Astrocyte (in vitro differentiated cells and primary cell): ENCODE results near the gene ATIC. TPM values are rescaled to one million over a fixed set of nuclear protein-coding genes. Genes with fewer than 3 reads are reported as not detected.

ENCODE experiments used
- DNase-seq: peaks from one replicate; pipeline ENCODE4 v3.0.0-alpha.2; 2010; ENCODE audit warnings: low read depth
- FAIRE-seq: peaks from 2 replicates; lab custom pipeline; 2011; peaks lifted over from hg19 to GRCh38; lab: Jason Lieb, UNC
- H2AFZ ChIP-seq: 2 replicates; pipeline ENCODE4 v1.6.0; 2012; ENCODE audit warnings: low read depth, low read length, inconsistent platforms
- H3K27ac ChIP-seq: 2 replicates; pipeline ENCODE4 v1.5.1; 2011; ENCODE audit warnings: low read depth, low read length, inconsistent platforms
- H3K27me3 ChIP-seq: 2 replicates; pipeline ENCODE4 v1.6.0; 2011; ENCODE audit warnings: low read length, inconsistent platforms; ENCODE audit not compliant: insufficient read depth
- H3K36me3 ChIP-seq: 2 replicates; pipeline ENCODE4 v1.5.1; 2011; ENCODE audit warnings: low read length, inconsistent platforms; ENCODE audit not compliant: insufficient read depth
- H3K4me1 ChIP-seq: 2 replicates; pipeline ENCODE4 v1.5.1; 2011; ENCODE audit warnings: low read length, inconsistent platforms; ENCODE audit not compliant: insufficient read depth
- H3K4me2 ChIP-seq: 2 replicates; pipeline ENCODE4 v1.6.0; 2012; ENCODE audit warnings: low read length, inconsistent platforms
- H3K4me3 ChIP-seq: 2 replicates; pipeline ENCODE4 v1.5.1; 2011; ENCODE audit warnings: low read depth, mild to moderate bottlenecking, low read length, inconsistent platforms; ENCODE audit not compliant: insufficient read depth
- H3K79me2 ChIP-seq: 2 replicates; pipeline ENCODE4 v1.6.0; 2012; ENCODE audit warnings: mild to moderate bottlenecking, low read length, inconsistent platforms; ENCODE audit not compliant: insufficient read depth
- H3K9ac ChIP-seq: 2 replicates; pipeline ENCODE4 v1.6.0; 2012; ENCODE audit warnings: mild to moderate bottlenecking, low read length, inconsistent platforms
- H3K9me3 ChIP-seq: 2 replicates; pipeline ENCODE4 v1.5.1; 2012; ENCODE audit warnings: low read depth, mild to moderate bottlenecking, low read length, inconsistent platforms; ENCODE audit not compliant: insufficient read depth
- H4K20me1 ChIP-seq: 2 replicates; pipeline ENCODE4 v1.6.0; 2012; ENCODE audit warnings: low read length, inconsistent platforms; ENCODE audit not compliant: insufficient read depth
- H3K27ac Mint-ChIP-seq: one replicate; pipeline ENCODE4 v1.8.0; 2021; ENCODE audit warnings: mild to moderate bottlenecking, mixed read lengths; ENCODE audit not compliant: unreplicated experiment
- H3K27me3 Mint-ChIP-seq: one replicate; pipeline ENCODE4 v1.8.0; 2021; ENCODE audit warnings: low read depth, mixed read lengths; ENCODE audit not compliant: unreplicated experiment
- H3K36me3 Mint-ChIP-seq: one replicate; pipeline ENCODE4 v1.8.0; 2021; ENCODE audit warnings: low read depth, mixed read lengths; ENCODE audit not compliant: unreplicated experiment
- H3K4me1 Mint-ChIP-seq: one replicate; pipeline ENCODE4 v1.8.0; 2021; ENCODE audit warnings: low read depth, mixed read lengths; ENCODE audit not compliant: unreplicated experiment
- H3K4me3 Mint-ChIP-seq: one replicate; pipeline ENCODE4 v1.8.0; 2021; ENCODE audit warnings: mild to moderate bottlenecking, moderate library complexity, mixed read lengths; ENCODE audit not compliant: unreplicated experiment
- H3K9me3 Mint-ChIP-seq: one replicate; pipeline ENCODE4 v1.8.0; 2021; ENCODE audit warnings: mild to moderate bottlenecking, mixed read lengths; ENCODE audit not compliant: unreplicated experiment
- EZH2 ChIP-seq: IDR thresholded peaks from 2 replicates; pipeline ENCODE4 v1.6.1; 2012; ENCODE audit warnings: mild to moderate bottlenecking, low read length, inconsistent platforms; ENCODE audit not compliant: insufficient read depth
- total RNA-seq: library from RNA; stranded (reverse); gene quantifications from 2 replicates; pipeline ENCODE4 v1.2.1, GENCODE V29; 2021
- TF ChIP-seq, protein P1 (sequence below): IDR thresholded peaks from 2 replicates; pipeline ENCODE4 v1.5.1; 2011; ENCODE audit warnings: low read depth, mild to moderate bottlenecking, inconsistent platforms, low read length, moderate library complexity; ENCODE audit not compliant: insufficient read depth

The ATIC gene
- total RNA-seq, 1 donor from 2014 or later = 61.1 TPM

DNA sequence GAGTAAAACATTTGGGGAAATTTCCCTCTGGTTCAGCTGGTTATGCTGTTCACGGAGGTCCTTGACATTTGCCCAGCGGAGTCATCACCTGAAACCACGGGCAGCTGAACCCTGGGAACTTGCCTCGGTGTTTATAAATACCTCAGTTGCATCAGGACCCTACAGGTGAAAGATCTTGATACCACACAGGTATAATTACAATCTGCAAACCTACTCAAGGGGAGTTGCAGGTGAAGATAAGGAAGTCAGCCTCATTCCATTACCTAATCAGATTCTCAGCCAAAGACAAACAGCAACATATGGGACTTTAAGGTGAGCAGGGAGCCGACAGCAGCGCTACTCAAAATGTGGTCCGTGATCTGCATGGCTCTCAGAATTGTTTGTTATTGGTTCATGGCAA lies 37.0 kb upstream of the ATIC start:
- no peak overlapping the region for H2AFZ ChIP-seq
- no peaks in the 10 kb centered on the region for H4K20me1 ChIP-seq
- H3K27ac Mint-ChIP-seq = no peak overlapping the region
- H3K9me3 Mint-ChIP-seq = no peaks in the 10 kb centered on the region
- H3K36me3 Mint-ChIP-seq = no peaks in the 10 kb centered on the region
- H3K4me1 Mint-ChIP-seq = no peaks in the 10 kb centered on the region
- no peaks in the 10 kb centered on the region for H3K36me3 ChIP-seq
- no peaks in the 10 kb centered on the region for H3K79me2 ChIP-seq
- no peak for TF ChIP-seq EZH2
- TF ChIP-seq, protein P1, sequence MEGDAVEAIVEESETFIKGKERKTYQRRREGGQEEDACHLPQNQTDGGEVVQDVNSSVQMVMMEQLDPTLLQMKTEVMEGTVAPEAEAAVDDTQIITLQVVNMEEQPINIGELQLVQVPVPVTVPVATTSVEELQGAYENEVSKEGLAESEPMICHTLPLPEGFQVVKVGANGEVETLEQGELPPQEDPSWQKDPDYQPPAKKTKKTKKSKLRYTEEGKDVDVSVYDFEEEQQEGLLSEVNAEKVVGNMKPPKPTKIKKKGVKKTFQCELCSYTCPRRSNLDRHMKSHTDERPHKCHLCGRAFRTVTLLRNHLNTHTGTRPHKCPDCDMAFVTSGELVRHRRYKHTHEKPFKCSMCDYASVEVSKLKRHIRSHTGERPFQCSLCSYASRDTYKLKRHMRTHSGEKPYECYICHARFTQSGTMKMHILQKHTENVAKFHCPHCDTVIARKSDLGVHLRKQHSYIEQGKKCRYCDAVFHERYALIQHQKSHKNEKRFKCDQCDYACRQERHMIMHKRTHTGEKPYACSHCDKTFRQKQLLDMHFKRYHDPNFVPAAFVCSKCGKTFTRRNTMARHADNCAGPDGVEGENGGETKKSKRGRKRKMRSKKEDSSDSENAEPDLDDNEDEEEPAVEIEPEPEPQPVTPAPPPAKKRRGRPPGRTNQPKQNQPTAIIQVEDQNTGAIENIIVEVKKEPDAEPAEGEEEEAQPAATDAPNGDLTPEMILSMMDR = no peak
- H3K9ac ChIP-seq = no peak overlapping the region
- no peaks in the 10 kb centered on the region for H3K9me3 ChIP-seq
- DNase-seq (no peak), FAIRE-seq (no peak)
- no peak overlapping the region for H3K4me2 ChIP-seq
- H3K4me3 ChIP-seq = no peak overlapping the region
- H3K27me3 ChIP-seq = no peaks in the 10 kb centered on the region
- no peaks in the 10 kb centered on the region for H3K4me1 ChIP-seq
- H3K27me3 Mint-ChIP-seq = no peaks in the 10 kb centered on the region
- H3K27ac ChIP-seq = no peak overlapping the region
- no peak overlapping the region for H3K4me3 Mint-ChIP-seq

- H3K4me3 Mint-ChIP-seq = no peak overlapping the region
These were observed 36.0 kb upstream of the ATIC start for GRCh38 chr2:215275824-215276223.

DNA sequence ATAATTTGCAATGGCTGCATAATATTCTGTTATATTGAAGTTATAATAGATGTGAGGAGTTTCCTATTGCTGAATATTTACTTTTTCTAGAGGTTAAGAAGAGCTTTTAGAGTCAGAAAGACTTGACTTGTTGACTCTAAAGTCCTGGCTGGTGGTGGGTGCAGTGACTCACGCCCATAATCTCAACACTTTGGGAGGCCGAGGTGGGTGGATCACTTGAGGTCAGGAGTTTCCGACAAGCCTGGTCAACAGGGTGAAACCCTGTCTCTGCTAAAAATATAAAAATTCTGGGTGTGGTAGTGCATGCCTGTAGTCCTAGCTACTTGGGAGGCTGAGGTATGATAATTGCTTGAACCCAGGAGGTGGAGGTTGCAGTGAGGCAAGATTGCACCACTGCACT lies 33.9 kb upstream of the ATIC start:
- Mint-ChIP-seq H3K36me3 (no peaks in the 10 kb centered on the region), H3K4me1 (peaks cover 4% of the 10 kb centered on the region), H3K4me3 (no peak overlapping the region), H3K27me3 (no peaks in the 10 kb centered on the region), H3K27ac (no peak overlapping the region), H3K9me3 (no peaks in the 10 kb centered on the region)
- no peak overlapping the region for H3K4me2 ChIP-seq
- H2AFZ ChIP-seq = no peak overlapping the region
- FAIRE-seq (no peak), DNase-seq (peak; percentile 26)
- H3K4me1 ChIP-seq = no peaks in the 10 kb centered on the region
- H3K36me3 ChIP-seq = no peaks in the 10 kb centered on the region
- H4K20me1 ChIP-seq = no peaks in the 10 kb centered on the region
- no peak overlapping the region for H3K4me3 ChIP-seq
- H3K9ac ChIP-seq = no peak overlapping the region
- H3K27ac ChIP-seq = no peak overlapping the region
- TF ChIP-seq, protein P1 = no peak
- no peak for TF ChIP-seq EZH2
- H3K79me2 ChIP-seq = no peaks in the 10 kb centered on the region
- no peaks in the 10 kb centered on the region for H3K27me3 ChIP-seq
- H3K9me3 ChIP-seq = no peaks in the 10 kb centered on the region

More at GRCh38 chr2:215275824-215276223, 36.0 kb upstream of the ATIC start:
- no peaks in the 10 kb centered on the region for H4K20me1 ChIP-seq
- no peak for FAIRE-seq
- H3K79me2 ChIP-seq = no peaks in the 10 kb centered on the region
- H2AFZ ChIP-seq = no peak overlapping the region
- H3K27me3 ChIP-seq = no peaks in the 10 kb centered on the region
- Mint-ChIP-seq H3K27ac (no peak overlapping the region), H3K9me3 (no peaks in the 10 kb centered on the region), H3K4me1 (peaks cover 4% of the 10 kb centered on the region), H3K27me3 (no peaks in the 10 kb centered on the region), H3K36me3 (no peaks in the 10 kb centered on the region)
- no peak overlapping the region for H3K4me2 ChIP-seq
- no peaks in the 10 kb centered on the region for H3K9me3 ChIP-seq
- TF ChIP-seq, protein P1 = no peak
- no peak for TF ChIP-seq EZH2
- H3K9ac ChIP-seq = no peak overlapping the region
- H3K27ac ChIP-seq = no peak overlapping the region
- no peak overlapping the region for H3K4me3 ChIP-seq
- no peaks in the 10 kb centered on the region for H3K36me3 ChIP-seq
- no peaks in the 10 kb centered on the region for H3K4me1 ChIP-seq
- DNase-seq = no peak
